Skeletal muscle tissue (tissue), 4 donors: ENCODE measurements around the gene PRKCA. TPM values are rescaled to one million over a fixed set of nuclear protein-coding genes. Genes with fewer than 3 reads are reported as not detected.

Source experiments
- H3K27ac ChIP-seq: one replicate; pipeline ENCODE4 v1.7.0; 2013; ENCODE audit warnings: mild to moderate bottlenecking, low read depth, low read length, inconsistent platforms
- H3K27me3 ChIP-seq, 3 donors: one replicate each; pipeline ENCODE4 v1.7.0; 2013; ENCODE audit warnings: low read length in 3 of 3; ENCODE audit not compliant: control insufficient read depth in 3 of 3, insufficient read depth in 3 of 3
- H3K36me3 ChIP-seq, 3 donors: one replicate each; pipeline ENCODE4 v1.7.0; 2013; ENCODE audit warnings: low read length in 3 of 3; ENCODE audit not compliant: control insufficient read depth in 3 of 3, insufficient read depth in 3 of 3
- H3K4me1 ChIP-seq, 3 donors: one replicate each; pipeline ENCODE4 v1.7.0; 2013; ENCODE audit warnings: low read length in 3 of 3, mild to moderate bottlenecking in 3 of 3; ENCODE audit not compliant: control insufficient read depth in 3 of 3, insufficient read depth in 3 of 3
- H3K4me3 ChIP-seq, 3 donors: one replicate each; pipeline ENCODE4 v1.7.0; 2013; ENCODE audit warnings: low read length in 3 of 3
- H3K9ac ChIP-seq, 3 donors: one replicate each; pipeline ENCODE4 v1.7.0; 2013; ENCODE audit warnings: low read length in 3 of 3, mild to moderate bottlenecking in 3 of 3, moderate library complexity in 2 of 3, low read depth in 1 of 3
- H3K9me3 ChIP-seq, 3 donors: one replicate each; pipeline ENCODE4 v1.7.0; 2013; ENCODE audit warnings: low read length in 3 of 3; ENCODE audit not compliant: control insufficient read depth in 3 of 3
- total RNA-seq: library from RNA; depleted of rRNA; stranded (reverse); fragments of >200 nt; gene quantifications from one replicate; pipeline ENCODE4 v1.2.3, GENCODE V29; 2014
- donor health status: Osteomylitis.

Gene PRKCA
- total RNA-seq, 1 donor from 2014 or later, result 2.1 TPM

DNA sequence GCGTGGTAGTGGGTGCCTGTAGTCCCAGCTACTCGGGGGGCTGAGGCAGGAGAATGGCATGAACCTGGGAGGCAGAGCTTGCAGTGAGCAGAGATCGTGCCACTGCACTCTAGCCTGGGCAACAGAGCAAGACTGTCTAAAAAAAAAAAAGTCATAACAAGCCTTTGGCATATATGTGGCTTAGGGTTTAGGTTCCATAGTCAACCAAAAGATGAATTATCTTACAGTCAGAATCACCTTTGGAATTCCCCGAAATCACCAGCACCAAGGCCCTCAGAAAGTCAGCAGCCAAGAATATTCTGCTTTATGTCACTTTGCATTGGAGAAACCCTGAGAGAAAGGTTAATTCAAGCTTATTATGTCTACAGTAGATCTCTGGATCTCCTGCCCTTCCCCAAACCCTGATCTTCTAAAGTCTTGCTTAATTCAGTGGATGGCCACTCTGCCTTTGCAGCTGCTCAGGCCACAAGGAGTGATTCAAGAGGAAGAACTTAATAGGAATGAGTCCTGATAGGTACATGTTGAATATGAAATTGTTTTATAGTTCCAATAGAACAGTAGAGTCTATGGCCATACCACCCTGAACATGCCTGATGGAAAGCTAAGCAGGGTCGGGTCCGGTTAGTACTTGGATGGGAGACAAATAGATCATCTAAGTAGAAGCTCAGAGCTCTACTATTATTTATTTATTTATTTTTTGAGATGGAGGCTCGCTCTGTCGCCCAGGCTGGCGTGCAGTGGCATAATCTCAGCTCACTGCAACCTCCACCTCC is 336.5 kb downstream of the PRKCA start:
- no peaks in the 10 kb centered on the region for H3K4me1 ChIP-seq
- H3K36me3 ChIP-seq, result peaks cover 0 to 3% (median 0%) of the 10 kb centered on the region in 3 donors
- H3K4me3 ChIP-seq, result no peak overlapping the region
- no peak overlapping the region for H3K9ac ChIP-seq
- no peaks in the 10 kb centered on the region for H3K27me3 ChIP-seq
- H3K27ac ChIP-seq, result no peak overlapping the region
- no peaks in the 10 kb centered on the region for H3K9me3 ChIP-seq

DNA sequence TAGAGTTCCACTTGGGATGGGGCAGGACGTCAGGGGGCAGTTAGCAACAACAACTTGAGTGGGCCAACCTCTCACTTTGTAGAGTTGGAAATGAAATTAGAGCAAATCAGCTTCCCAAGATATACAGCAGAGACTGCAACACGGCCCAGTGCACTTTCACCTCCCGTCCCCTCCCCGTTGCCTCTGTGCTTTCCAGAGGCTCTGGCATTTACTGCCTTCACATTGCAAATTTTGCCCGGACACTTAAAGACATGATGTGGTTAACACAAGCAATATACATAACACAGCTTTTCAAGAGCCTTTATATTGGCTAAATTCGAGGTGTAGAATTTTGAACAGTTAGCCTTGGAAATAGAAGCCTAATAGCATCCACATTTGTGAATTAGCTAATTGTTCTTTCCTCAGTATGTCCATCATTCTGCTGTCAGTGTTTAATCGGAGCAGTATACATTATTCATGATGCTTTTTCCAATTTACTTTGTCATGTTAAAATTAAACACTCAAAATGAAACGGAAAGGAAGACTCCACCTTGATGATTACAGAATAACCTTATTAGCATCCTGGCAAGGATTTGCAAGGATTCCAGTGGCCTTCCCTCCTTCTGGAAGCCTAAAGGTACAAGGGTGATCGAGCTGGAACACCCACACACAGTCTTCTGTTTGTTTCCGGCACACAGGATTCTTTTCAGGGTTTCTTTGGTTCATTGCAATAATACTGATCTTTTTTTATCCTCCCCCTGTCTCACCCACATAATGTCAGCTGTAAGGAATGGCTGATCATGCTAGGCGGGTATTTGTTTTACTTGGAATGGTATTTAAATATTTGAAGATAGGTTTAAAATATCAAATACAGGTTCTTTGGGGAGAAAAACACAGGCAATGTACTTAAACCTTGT is 341.6 kb downstream of the PRKCA start:
- no peak overlapping the region for H3K4me3 ChIP-seq
- peaks cover 0 to 5% (median 1%) of the 10 kb centered on the region in 3 donors for H3K36me3 ChIP-seq
- H3K9ac ChIP-seq, result no peak overlapping the region
- H3K4me1 ChIP-seq, result no peaks in the 10 kb centered on the region
- H3K27ac ChIP-seq, result no peak overlapping the region
- H3K9me3 ChIP-seq, result no peaks in the 10 kb centered on the region
- no peaks in the 10 kb centered on the region for H3K27me3 ChIP-seq

DNA sequence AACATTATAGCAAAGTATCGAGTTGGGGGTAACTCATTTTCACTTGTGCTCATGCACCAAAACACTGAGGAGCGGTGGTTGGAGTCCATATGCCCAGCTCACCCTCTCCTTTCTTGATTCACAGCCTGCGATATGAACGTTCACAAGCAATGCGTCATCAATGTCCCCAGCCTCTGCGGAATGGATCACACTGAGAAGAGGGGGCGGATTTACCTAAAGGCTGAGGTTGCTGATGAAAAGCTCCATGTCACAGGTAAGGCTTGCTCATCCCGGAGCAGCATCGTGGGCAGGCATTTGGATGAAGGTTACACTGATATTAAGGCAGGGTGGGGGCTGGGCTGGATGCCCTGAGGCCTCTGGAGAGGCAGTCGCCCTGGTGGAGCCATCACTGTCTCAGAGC is 342.8 kb downstream of the PRKCA start:
- peaks cover 0 to 5% (median 1%) of the 10 kb centered on the region in 3 donors for H3K36me3 ChIP-seq
- H3K9ac ChIP-seq, result no peak overlapping the region
- H3K27ac ChIP-seq, result no peak overlapping the region
- H3K4me3 ChIP-seq, result no peak overlapping the region
- H3K9me3 ChIP-seq, result no peaks in the 10 kb centered on the region
- no peaks in the 10 kb centered on the region for H3K27me3 ChIP-seq
- H3K4me1 ChIP-seq, result no peaks in the 10 kb centered on the region

DNA sequence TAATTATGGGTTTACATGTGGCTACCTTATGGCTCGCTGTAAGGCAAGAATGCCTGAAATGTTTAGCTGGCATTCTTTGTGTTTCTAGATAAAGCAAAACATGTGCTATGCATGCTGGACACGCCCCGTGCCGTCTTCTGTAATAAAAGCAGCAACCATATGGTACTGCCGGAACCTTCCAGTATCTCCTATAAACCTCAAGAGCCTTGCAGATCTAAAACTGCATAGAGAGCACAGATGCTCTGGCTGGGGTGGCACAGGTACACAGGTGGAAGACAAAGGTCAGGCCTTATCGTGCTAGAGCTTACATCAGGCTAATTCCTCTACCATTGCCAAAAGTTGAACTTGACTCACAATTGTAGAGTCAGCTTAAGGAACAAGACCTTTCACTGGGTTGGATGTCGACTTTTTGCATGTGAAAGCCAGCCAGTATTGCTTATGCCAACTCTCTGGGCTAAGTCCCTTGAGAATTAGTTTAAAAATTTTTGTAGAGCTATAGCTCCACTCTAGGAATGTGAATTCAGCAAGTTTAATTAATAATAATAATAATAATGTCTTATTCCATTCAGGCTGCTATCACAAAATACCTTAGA is 345.1 kb downstream of the PRKCA start:
- Histone ChIP-seq H3K36me3 (peaks cover 0 to 4% (median 1%) of the 10 kb centered on the region in 3 donors), H3K9me3 (no peaks in the 10 kb centered on the region), H3K27ac (no peak overlapping the region), H3K4me1 (no peaks in the 10 kb centered on the region), H3K4me3 (no peak overlapping the region), H3K9ac (no peak overlapping the region), H3K27me3 (no peaks in the 10 kb centered on the region)

DNA sequence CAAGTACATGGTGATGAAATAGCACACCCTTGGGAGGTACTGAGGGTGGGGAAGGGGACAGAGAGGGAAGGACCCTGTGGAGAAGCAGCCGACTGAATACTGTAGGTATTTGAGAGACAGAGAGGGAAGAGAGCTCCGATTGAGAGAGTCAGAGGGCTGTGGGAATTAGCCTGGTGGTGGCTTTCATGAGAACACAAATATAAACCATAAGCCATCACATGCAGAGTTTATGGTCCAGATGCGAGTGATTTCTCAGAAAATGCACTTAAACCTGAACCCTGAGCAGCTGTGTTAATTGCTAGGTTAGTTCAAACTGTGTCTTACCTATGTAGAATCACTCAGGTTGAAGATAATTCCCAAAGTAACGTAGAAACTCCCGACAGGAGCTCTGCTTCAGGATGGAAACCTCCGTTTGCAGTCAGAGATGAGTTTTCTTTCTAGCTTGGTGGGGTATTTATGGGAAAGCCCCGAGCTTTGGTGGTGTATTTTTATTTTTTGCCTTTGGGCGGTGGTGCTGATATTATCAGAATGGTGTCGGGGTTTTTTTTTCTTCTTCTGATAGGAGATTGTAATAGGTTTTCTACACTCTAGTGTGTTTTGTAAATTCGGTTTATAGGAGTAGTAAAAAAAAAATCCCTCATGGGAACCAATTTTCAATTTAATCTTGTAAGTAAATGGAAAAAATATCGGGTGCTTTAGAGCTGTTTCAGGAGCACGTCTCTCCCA is 347.6 kb downstream of the PRKCA start:
- no peak overlapping the region for H3K4me3 ChIP-seq
- no peaks in the 10 kb centered on the region for H3K4me1 ChIP-seq
- no peak overlapping the region for H3K9ac ChIP-seq
- no peak overlapping the region for H3K27ac ChIP-seq
- no peaks in the 10 kb centered on the region for H3K27me3 ChIP-seq
- no peaks in the 10 kb centered on the region for H3K9me3 ChIP-seq
- H3K36me3 ChIP-seq, result peaks cover 0 to 4% (median 1%) of the 10 kb centered on the region in 3 donors

DNA sequence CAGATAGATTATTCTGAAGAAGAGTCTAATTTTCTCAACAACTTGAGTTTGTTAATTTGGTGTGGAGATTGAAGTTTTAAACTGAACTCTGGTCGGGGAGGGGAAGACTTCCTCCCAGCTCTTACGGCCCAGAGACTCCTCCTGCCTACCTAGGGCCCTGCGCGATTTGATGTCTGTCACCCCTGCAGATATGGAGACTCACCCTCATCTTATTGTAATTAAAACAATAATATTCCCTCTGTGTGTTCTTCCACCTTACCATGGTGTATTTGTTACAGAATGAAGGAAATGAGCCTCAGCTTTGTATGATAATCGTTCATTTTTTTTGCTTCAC is 348.1 kb downstream of the PRKCA start:
- Histone ChIP-seq H3K36me3 (peaks cover 0 to 4% (median 1%) of the 10 kb centered on the region in 3 donors), H3K4me3 (no peak overlapping the region), H3K4me1 (no peaks in the 10 kb centered on the region), H3K9ac (no peak overlapping the region), H3K27me3 (no peaks in the 10 kb centered on the region), H3K27ac (no peak overlapping the region), H3K9me3 (no peaks in the 10 kb centered on the region)

DNA sequence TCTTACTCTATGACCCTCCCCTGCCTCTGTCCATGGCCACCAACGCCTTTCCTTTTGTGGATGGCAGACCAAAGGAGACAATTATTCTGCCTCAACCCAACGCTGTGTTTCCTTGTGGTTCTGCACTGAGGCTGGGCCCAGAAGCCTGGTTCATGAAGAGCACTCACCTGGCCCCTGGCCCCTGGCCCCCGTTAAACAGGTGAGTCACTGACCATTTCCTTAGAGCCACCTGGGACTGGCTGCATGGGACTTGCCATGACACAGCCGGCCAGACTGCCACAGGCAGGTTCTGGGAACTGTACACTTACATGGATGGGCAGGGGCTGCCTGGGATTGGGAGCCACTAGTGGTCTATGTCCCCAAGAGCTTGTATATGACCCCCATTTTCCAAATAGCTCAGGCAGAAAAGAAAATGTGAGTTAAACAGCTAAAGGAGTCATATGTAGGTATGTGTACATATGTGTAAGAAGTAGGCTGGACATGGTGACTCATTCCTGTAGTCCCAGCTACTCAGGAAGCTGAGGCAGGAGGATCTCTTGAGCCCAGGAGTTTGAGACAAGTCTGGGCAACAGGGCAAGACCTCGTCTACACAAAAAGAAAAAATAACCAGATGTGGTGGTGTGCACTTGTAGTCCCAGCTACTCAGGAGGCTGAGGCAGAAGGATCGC is 350.6 kb downstream of the PRKCA start:
- peaks cover 0 to 2% (median 0%) of the 10 kb centered on the region in 3 donors for H3K36me3 ChIP-seq
- no peak overlapping the region for H3K27ac ChIP-seq
- H3K27me3 ChIP-seq, result no peaks in the 10 kb centered on the region
- H3K4me3 ChIP-seq, result no peak overlapping the region
- H3K9ac ChIP-seq, result no peak overlapping the region
- no peaks in the 10 kb centered on the region for H3K9me3 ChIP-seq
- H3K4me1 ChIP-seq, result no peaks in the 10 kb centered on the region

DNA sequence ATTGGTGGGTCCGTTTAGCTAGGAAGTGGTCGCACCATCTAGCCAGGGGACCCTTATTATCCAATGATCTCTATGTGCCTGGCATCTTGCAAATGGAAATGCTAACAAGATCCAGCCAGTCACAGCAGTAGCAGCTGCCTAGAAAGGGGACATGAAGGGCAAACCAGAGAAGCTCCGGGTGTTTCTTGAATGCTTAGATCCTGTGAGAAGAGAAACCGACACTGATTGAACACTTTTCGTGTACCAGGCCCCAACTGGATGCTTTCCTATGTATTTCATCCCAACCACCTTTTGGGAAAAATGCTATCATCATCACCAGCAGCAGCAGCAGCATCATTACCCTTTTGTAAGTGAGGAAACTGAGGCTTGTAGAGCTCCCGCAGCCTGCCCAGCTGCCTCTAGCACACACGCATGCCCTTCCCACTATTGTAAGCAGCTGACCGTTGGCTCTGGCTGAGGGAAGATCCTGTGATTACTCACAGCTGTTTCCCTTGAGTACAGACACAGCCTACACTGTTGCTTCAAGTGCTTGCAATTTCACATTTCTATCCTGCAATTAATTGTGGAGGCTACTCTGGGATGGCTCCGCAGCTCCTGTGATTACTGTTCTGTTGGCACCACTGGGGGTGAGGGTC is 351.8 kb downstream of the PRKCA start:
- Histone ChIP-seq H3K27me3 (no peaks in the 10 kb centered on the region), H3K9ac (no peak overlapping the region)

DNA sequence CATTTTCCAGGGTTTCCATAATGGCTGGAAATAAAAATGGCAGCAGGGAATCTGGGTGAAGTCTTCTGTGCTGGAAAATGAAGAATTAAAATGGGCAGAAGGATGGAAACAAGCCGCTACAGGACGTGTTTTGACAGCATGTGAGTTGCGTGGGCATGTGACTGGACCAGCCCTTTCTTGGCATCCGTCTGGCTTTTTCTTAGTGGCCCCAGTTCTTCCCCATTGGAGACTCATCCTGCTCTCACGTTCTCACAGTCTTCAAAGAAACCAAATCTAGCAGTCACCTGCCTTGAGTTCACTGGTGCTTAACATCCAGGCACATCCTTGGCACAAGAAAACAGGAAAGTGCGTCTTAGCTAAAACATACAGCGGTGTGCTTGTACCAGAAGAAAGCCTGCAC is 352.4 kb downstream of the PRKCA start:
- H3K4me3 ChIP-seq, result no peak overlapping the region
- H3K4me1 ChIP-seq, result no peaks in the 10 kb centered on the region
- no peaks in the 10 kb centered on the region for H3K27me3 ChIP-seq
- no peak overlapping the region for H3K9ac ChIP-seq
- H3K36me3 ChIP-seq, result peaks cover 0 to 2% (median 0%) of the 10 kb centered on the region in 3 donors
- H3K9me3 ChIP-seq, result no peaks in the 10 kb centered on the region
- no peak overlapping the region for H3K27ac ChIP-seq

More for the DNA sequence above, 351.8 kb downstream of the PRKCA start:
- H3K36me3 ChIP-seq, result peaks cover 0 to 2% (median 0%) of the 10 kb centered on the region in 3 donors
- no peak overlapping the region for H3K4me3 ChIP-seq
- no peaks in the 10 kb centered on the region for H3K4me1 ChIP-seq
- H3K9me3 ChIP-seq, result no peaks in the 10 kb centered on the region
- H3K27ac ChIP-seq, result no peak overlapping the region
